Measurements from ENCODE around the gene HOXD3.

GRCh38 chr2:176109192-176109901 is 47.8 kb upstream of the HOXD3 start:
- TF ChIP-seq CTCF (IDR thresholded peaks at IDR 0.05; ENCODE audit: insufficient read depth, low read depth, low read length) (no peak), EZH2 (IDR thresholded peaks at IDR 0.05; ENCODE audit: insufficient read depth, low read length) (peak; percentile 42)

All from astrocyte (in vitro differentiated cells and primary cell).